Epithelial cell of proximal tubule (primary cell): Measurements from ENCODE around the gene KCNA5. TPM values are rescaled to one million over a fixed set of nuclear protein-coding genes. Genes with fewer than 3 reads are reported as not detected.
A peak's percentile ranks its signal among the peaks of the same experiment; 100 is the strongest.

Experiments used
- DNase-seq: peaks from one replicate; pipeline ENCODE4 v3.0.0-alpha.2; 2011; ENCODE audit warnings: low read depth
- H3K4me3 ChIP-seq: 2 replicates; pipeline ENCODE4 v1.5.1; 2011; ENCODE audit warnings: low read depth, mild to moderate bottlenecking, low read length
- CTCF ChIP-seq: conservative IDR thresholded peaks from 2 replicates; pipeline ENCODE4 v1.5.1; 2012; ENCODE audit warnings: low read depth, mild to moderate bottlenecking, low read length
- total RNA-seq: library from RNA; depleted of rRNA; stranded (reverse); fragments of >200 nt; gene quantifications from 2 replicates; pipeline ENCODE4 v1.2.3, GENCODE V29; 2015

Gene KCNA5
- total RNA-seq, 1 donor from 2014 or later = not detected

GRCh38 chr12:5015711-5016492 is 27.8 kb upstream of the KCNA5 start:
- no peak for DNase-seq
- no peak overlapping the region for H3K4me3 ChIP-seq
- no peak for TF ChIP-seq CTCF

GRCh38 chr12:5016526-5016925 is 27.2 kb upstream of the KCNA5 start:
- DNase-seq = no peak
- no peak overlapping the region for H3K4me3 ChIP-seq
- no peak for TF ChIP-seq CTCF

- TF ChIP-seq CTCF = no peak
- H3K4me3 ChIP-seq = no peak overlapping the region
- no peak for DNase-seq
These were observed 25.9 kb upstream of the KCNA5 start for GRCh38 chr12:5017638-5018348.

GRCh38 chr12:5018677-5019076 is 25.0 kb upstream of the KCNA5 start:
- no peak for DNase-seq

GRCh38 chr12:5022025-5022424 is 21.7 kb upstream of the KCNA5 start:
- H3K4me3 ChIP-seq = no peak overlapping the region
- TF ChIP-seq CTCF = no peak
- DNase-seq = no peak

More at GRCh38 chr12:5018677-5019076, 25.0 kb upstream of the KCNA5 start:
- no peak overlapping the region for H3K4me3 ChIP-seq
- no peak for TF ChIP-seq CTCF

GRCh38 chr12:5022465-5023061 is 21.1 kb upstream of the KCNA5 start:
- TF ChIP-seq CTCF = peak; percentile 92
- no peak for DNase-seq
- no peak overlapping the region for H3K4me3 ChIP-seq
